ENCODE data around the gene DDX41.

GRCh38 chr5:177477701-177478477 is 38.9 kb downstream of the DDX41 start:
- TF ChIP-seq CREB1 (CRISPR knock-in tag; IDR thresholded peaks at IDR 0.05) (no peak), CTCF (IDR thresholded peaks at IDR 0.05) (no peak), ETV6 (CRISPR knock-in tag; IDR thresholded peaks at IDR 0.05) (no peak), SOX15 (CRISPR knock-in tag; IDR thresholded peaks at IDR 0.05) (no peak), TEAD1 (CRISPR knock-in tag; IDR thresholded peaks at IDR 0.05) (no peak), RELA (CRISPR knock-in tag; IDR thresholded peaks at IDR 0.05; ENCODE audit: borderline replicate concordance) (no peak), NFYB (CRISPR knock-in tag; conservative IDR thresholded peaks at IDR 0.05; ENCODE audit: low read depth) (no peak), SP1 (CRISPR knock-in tag; conservative IDR thresholded peaks at IDR 0.05) (no peak)
- TF ChIP-seq, protein P1, sequence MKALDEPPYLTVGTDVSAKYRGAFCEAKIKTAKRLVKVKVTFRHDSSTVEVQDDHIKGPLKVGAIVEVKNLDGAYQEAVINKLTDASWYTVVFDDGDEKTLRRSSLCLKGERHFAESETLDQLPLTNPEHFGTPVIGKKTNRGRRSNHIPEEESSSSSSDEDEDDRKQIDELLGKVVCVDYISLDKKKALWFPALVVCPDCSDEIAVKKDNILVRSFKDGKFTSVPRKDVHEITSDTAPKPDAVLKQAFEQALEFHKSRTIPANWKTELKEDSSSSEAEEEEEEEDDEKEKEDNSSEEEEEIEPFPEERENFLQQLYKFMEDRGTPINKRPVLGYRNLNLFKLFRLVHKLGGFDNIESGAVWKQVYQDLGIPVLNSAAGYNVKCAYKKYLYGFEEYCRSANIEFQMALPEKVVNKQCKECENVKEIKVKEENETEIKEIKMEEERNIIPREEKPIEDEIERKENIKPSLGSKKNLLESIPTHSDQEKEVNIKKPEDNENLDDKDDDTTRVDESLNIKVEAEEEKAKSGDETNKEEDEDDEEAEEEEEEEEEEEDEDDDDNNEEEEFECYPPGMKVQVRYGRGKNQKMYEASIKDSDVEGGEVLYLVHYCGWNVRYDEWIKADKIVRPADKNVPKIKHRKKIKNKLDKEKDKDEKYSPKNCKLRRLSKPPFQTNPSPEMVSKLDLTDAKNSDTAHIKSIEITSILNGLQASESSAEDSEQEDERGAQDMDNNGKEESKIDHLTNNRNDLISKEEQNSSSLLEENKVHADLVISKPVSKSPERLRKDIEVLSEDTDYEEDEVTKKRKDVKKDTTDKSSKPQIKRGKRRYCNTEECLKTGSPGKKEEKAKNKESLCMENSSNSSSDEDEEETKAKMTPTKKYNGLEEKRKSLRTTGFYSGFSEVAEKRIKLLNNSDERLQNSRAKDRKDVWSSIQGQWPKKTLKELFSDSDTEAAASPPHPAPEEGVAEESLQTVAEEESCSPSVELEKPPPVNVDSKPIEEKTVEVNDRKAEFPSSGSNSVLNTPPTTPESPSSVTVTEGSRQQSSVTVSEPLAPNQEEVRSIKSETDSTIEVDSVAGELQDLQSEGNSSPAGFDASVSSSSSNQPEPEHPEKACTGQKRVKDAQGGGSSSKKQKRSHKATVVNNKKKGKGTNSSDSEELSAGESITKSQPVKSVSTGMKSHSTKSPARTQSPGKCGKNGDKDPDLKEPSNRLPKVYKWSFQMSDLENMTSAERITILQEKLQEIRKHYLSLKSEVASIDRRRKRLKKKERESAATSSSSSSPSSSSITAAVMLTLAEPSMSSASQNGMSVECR (CRISPR knock-in tag; IDR thresholded peaks at IDR 0.05; ENCODE audit: borderline replicate concordance), result no peak
- TF ChIP-seq, protein P2, sequence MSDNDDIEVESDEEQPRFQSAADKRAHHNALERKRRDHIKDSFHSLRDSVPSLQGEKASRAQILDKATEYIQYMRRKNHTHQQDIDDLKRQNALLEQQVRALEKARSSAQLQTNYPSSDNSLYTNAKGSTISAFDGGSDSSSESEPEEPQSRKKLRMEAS (CRISPR knock-in tag; IDR thresholded peaks at IDR 0.05), result no peak
- TF ChIP-seq, protein P3, sequence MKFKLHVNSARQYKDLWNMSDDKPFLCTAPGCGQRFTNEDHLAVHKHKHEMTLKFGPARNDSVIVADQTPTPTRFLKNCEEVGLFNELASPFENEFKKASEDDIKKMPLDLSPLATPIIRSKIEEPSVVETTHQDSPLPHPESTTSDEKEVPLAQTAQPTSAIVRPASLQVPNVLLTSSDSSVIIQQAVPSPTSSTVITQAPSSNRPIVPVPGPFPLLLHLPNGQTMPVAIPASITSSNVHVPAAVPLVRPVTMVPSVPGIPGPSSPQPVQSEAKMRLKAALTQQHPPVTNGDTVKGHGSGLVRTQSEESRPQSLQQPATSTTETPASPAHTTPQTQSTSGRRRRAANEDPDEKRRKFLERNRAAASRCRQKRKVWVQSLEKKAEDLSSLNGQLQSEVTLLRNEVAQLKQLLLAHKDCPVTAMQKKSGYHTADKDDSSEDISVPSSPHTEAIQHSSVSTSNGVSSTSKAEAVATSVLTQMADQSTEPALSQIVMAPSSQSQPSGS (CRISPR knock-in tag; IDR thresholded peaks at IDR 0.05; ENCODE audit: borderline replicate concordance, low read depth), result no peak
- TF ChIP-seq, protein P4, sequence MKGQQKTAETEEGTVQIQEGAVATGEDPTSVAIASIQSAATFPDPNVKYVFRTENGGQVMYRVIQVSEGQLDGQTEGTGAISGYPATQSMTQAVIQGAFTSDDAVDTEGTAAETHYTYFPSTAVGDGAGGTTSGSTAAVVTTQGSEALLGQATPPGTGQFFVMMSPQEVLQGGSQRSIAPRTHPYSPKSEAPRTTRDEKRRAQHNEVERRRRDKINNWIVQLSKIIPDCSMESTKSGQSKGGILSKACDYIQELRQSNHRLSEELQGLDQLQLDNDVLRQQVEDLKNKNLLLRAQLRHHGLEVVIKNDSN (CRISPR knock-in tag; IDR thresholded peaks at IDR 0.05), result no peak
- TF ChIP-seq, protein P5, sequence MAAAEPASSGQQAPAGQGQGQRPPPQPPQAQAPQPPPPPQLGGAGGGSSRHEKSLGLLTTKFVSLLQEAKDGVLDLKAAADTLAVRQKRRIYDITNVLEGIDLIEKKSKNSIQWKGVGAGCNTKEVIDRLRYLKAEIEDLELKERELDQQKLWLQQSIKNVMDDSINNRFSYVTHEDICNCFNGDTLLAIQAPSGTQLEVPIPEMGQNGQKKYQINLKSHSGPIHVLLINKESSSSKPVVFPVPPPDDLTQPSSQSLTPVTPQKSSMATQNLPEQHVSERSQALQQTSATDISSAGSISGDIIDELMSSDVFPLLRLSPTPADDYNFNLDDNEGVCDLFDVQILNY (CRISPR knock-in tag; IDR thresholded peaks at IDR 0.05), result no peak

Measured in WTC11 (cell line).